ENCODE results near the gene CYP27C1.

DNA sequence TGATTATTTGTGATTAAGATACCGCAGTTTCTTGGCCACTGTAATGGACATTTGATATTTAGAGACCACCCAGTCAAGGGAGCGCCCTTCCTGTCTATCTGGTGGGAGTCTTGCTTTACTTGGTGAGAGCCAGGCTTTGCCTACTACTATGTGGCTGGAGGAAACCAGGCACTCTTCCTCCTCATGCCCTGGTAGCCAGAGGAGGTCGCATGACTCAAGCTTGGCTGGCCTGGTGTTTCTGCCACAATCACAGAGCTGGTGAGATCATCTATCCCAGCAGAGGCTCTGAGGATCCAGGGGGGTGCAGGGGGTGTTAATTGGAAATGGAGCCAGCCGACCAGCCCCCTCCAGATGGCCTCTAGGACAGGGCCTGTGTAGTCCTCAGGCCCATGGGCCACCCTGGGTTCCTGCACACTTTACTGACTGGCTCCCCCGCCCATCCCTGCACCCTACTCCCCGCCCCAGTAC is 66.4 kb downstream of the CYP27C1 start:
- TF ChIP-seq, protein P1, sequence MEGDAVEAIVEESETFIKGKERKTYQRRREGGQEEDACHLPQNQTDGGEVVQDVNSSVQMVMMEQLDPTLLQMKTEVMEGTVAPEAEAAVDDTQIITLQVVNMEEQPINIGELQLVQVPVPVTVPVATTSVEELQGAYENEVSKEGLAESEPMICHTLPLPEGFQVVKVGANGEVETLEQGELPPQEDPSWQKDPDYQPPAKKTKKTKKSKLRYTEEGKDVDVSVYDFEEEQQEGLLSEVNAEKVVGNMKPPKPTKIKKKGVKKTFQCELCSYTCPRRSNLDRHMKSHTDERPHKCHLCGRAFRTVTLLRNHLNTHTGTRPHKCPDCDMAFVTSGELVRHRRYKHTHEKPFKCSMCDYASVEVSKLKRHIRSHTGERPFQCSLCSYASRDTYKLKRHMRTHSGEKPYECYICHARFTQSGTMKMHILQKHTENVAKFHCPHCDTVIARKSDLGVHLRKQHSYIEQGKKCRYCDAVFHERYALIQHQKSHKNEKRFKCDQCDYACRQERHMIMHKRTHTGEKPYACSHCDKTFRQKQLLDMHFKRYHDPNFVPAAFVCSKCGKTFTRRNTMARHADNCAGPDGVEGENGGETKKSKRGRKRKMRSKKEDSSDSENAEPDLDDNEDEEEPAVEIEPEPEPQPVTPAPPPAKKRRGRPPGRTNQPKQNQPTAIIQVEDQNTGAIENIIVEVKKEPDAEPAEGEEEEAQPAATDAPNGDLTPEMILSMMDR (IDR thresholded peaks at IDR 0.05; ENCODE audit: low read depth, low read length) = no peak
- TF ChIP-seq EZH2phosphoT487 (IDR thresholded peaks at IDR 0.05; ENCODE audit: low read depth) = no peak
